ENCODE results near the gene SIK2. TPM values are rescaled to one million over a fixed set of nuclear protein-coding genes. Genes with fewer than 3 reads are reported as not detected.
A peak's percentile ranks its signal among the peaks of the same experiment; 100 is the strongest.

Gene SIK2
- total RNA-seq, 1 donor from 2014 or later, result 14.3 TPM

DNA sequence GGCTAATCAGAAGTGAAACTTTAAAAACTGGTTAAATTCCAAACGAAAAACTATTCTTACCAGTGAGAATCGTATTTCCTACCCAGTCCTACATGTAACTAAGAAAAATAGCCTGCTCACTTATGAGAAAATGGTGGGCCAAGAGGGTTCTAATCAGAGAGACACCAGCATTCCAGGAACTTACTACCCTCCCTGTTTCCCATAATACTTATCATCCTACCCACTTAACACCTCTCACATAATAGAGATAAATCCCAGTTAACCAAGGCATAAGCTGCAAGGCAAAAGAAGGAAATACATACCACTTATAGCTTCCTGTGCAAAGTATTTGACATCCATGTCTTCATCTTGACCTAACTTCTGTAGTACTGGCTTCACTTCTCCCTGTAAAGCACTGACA is 139.5 kb downstream of the SIK2 start:
- Histone ChIP-seq H3K9me3 (ENCODE audit: insufficient read depth, low read depth, low read length) (no peaks in the 10 kb centered on the region), H3K36me3 (ENCODE audit: insufficient read depth, low read length) (peaks cover 41% of the 10 kb centered on the region), H3K27ac (ENCODE audit: low read depth, low read length) (no peak overlapping the region), H3K79me2 (ENCODE audit: insufficient read depth, low read length) (peaks cover 19% of the 10 kb centered on the region), H2AFZ (ENCODE audit: low read depth, low read length) (no peak overlapping the region), H3K27me3 (ENCODE audit: insufficient read depth, low read length) (no peaks in the 10 kb centered on the region), H3K4me2 (ENCODE audit: low read length) (no peak overlapping the region), H3K4me1 (ENCODE audit: insufficient read depth, low read length) (peaks cover 13% of the 10 kb centered on the region), H3K4me3 (ENCODE audit: insufficient read depth, low read depth, low read length) (no peak overlapping the region), H4K20me1 (ENCODE audit: insufficient read depth, low read length) (no peaks in the 10 kb centered on the region), H3K9ac (ENCODE audit: low read length) (no peak overlapping the region)
- Mint-ChIP-seq H3K27ac (ENCODE audit: unreplicated experiment) (no peak overlapping the region), H3K4me1 (ENCODE audit: low read depth, unreplicated experiment) (peaks cover 19% of the 10 kb centered on the region), H3K9me3 (ENCODE audit: unreplicated experiment) (no peaks in the 10 kb centered on the region), H3K27me3 (ENCODE audit: low read depth, unreplicated experiment) (no peaks in the 10 kb centered on the region), H3K36me3 (ENCODE audit: low read depth, unreplicated experiment) (peaks cover 9% of the 10 kb centered on the region), H3K4me3 (ENCODE audit: unreplicated experiment) (no peak overlapping the region)
- DNase-seq (ENCODE audit: low read depth) (no peak), FAIRE-seq (no peak)
- TF ChIP-seq EZH2 (IDR thresholded peaks at IDR 0.05; ENCODE audit: insufficient read depth, low read length), result no peak
- TF ChIP-seq, protein P1, sequence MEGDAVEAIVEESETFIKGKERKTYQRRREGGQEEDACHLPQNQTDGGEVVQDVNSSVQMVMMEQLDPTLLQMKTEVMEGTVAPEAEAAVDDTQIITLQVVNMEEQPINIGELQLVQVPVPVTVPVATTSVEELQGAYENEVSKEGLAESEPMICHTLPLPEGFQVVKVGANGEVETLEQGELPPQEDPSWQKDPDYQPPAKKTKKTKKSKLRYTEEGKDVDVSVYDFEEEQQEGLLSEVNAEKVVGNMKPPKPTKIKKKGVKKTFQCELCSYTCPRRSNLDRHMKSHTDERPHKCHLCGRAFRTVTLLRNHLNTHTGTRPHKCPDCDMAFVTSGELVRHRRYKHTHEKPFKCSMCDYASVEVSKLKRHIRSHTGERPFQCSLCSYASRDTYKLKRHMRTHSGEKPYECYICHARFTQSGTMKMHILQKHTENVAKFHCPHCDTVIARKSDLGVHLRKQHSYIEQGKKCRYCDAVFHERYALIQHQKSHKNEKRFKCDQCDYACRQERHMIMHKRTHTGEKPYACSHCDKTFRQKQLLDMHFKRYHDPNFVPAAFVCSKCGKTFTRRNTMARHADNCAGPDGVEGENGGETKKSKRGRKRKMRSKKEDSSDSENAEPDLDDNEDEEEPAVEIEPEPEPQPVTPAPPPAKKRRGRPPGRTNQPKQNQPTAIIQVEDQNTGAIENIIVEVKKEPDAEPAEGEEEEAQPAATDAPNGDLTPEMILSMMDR (IDR thresholded peaks at IDR 0.05; ENCODE audit: insufficient read depth, low read depth, low read length), result no peak

DNA sequence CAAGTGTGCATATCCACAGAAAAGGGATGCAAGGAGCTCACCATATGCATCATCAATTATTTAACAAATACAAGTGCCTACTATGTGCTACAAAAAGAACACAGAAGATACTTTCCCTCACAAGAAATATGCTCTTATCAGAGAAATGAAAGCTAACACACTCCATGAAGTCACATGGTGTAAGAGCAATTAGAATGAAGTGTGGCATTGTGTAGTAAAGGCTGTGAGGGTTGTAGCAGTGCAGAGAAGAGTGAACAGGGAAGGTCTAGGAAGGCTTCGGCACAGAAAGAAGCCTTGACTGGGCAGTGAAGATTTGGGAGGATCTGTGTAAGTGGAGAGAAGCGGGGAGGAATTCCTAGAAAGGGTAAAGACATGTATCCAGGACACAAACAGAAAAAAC is 141.5 kb downstream of the SIK2 start:
- no peak overlapping the region for H3K27ac Mint-ChIP-seq (ENCODE audit: unreplicated experiment)
- H3K27me3 ChIP-seq (ENCODE audit: insufficient read depth, low read length), result no peaks in the 10 kb centered on the region
- no peak for DNase-seq (ENCODE audit: low read depth)
- no peak overlapping the region for H3K4me2 ChIP-seq (ENCODE audit: low read length)
- H3K36me3 Mint-ChIP-seq (ENCODE audit: low read depth, unreplicated experiment), result peaks cover 14% of the 10 kb centered on the region
- H3K36me3 ChIP-seq (ENCODE audit: insufficient read depth, low read length), result peaks cover 43% of the 10 kb centered on the region
- no peak overlapping the region for H3K27ac ChIP-seq (ENCODE audit: low read depth, low read length)
- no peak overlapping the region for H2AFZ ChIP-seq (ENCODE audit: low read depth, low read length)
- H3K4me1 Mint-ChIP-seq (ENCODE audit: low read depth, unreplicated experiment), result peaks cover 14% of the 10 kb centered on the region
- no peaks in the 10 kb centered on the region for H4K20me1 ChIP-seq (ENCODE audit: insufficient read depth, low read length)
- H3K4me3 ChIP-seq (ENCODE audit: insufficient read depth, low read depth, low read length), result no peak overlapping the region
- peaks cover 26% of the 10 kb centered on the region for H3K79me2 ChIP-seq (ENCODE audit: insufficient read depth, low read length)
- TF ChIP-seq EZH2 (IDR thresholded peaks at IDR 0.05; ENCODE audit: insufficient read depth, low read length), result no peak
- TF ChIP-seq, protein P1 (IDR thresholded peaks at IDR 0.05; ENCODE audit: insufficient read depth, low read depth, low read length), result no peak
- H3K4me1 ChIP-seq (ENCODE audit: insufficient read depth, low read length), result peaks cover 9% of the 10 kb centered on the region
- H3K9ac ChIP-seq (ENCODE audit: low read length), result no peak overlapping the region
- H3K9me3 ChIP-seq (ENCODE audit: insufficient read depth, low read depth, low read length), result no peaks in the 10 kb centered on the region
- H3K4me3 Mint-ChIP-seq (ENCODE audit: unreplicated experiment), result no peak overlapping the region
- H3K9me3 Mint-ChIP-seq (ENCODE audit: unreplicated experiment), result no peaks in the 10 kb centered on the region
- no peak for FAIRE-seq
- no peaks in the 10 kb centered on the region for H3K27me3 Mint-ChIP-seq (ENCODE audit: low read depth, unreplicated experiment)

DNA sequence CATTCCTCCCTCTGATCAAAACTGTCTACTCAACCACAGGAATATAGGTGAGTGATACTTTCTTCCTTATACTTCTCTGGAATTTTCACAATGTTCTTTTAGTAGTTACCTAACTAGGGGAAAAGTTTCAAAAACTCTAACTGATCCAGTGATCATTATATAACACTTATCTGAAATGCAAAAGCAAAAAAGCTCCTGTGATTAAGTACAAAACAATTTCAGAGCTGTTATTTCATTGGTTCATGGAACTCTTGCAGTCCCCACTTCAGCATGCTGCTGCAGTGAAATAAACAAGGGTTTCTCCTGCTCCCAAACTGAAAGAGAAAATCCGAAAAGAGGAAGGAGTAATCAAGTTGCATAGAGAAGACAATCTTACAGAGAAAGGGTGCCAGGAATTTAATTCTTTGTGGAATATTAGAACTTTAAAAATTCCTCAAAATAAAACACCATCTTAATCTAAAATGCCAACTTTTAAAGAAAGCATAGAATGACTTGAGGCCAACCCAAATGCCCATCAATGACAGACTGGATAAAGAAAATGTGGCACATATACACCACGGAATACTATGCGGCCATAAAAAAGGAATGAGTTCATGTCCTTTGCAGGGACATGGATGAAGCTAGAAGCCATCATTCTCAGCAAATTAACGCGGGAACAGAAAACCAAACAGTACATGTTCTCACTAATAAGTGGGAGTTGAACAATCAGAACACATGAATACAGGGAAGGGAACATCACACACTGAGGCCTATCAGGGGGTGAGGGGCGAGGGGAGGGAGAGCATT is 143.7 kb downstream of the SIK2 start:
- Histone ChIP-seq H3K79me2 (ENCODE audit: insufficient read depth, low read length) (peaks cover 26% of the 10 kb centered on the region), H3K27me3 (ENCODE audit: insufficient read depth, low read length) (no peaks in the 10 kb centered on the region), H3K4me2 (ENCODE audit: low read length) (peak overlapping the region; percentile 63), H3K4me1 (ENCODE audit: insufficient read depth, low read length) (peaks cover 9% of the 10 kb centered on the region), H3K9me3 (ENCODE audit: insufficient read depth, low read depth, low read length) (no peaks in the 10 kb centered on the region), H3K36me3 (ENCODE audit: insufficient read depth, low read length) (peaks cover 45% of the 10 kb centered on the region), H2AFZ (ENCODE audit: low read depth, low read length) (no peak overlapping the region), H3K9ac (ENCODE audit: low read length) (peak overlapping the region; percentile 39), H4K20me1 (ENCODE audit: insufficient read depth, low read length) (no peaks in the 10 kb centered on the region), H3K27ac (ENCODE audit: low read depth, low read length) (peak overlapping the region; percentile 69), H3K4me3 (ENCODE audit: insufficient read depth, low read depth, low read length) (no peak overlapping the region)
- Mint-ChIP-seq H3K4me1 (ENCODE audit: low read depth, unreplicated experiment) (peaks cover 14% of the 10 kb centered on the region), H3K9me3 (ENCODE audit: unreplicated experiment) (no peaks in the 10 kb centered on the region), H3K27ac (ENCODE audit: unreplicated experiment) (peak overlapping the region; percentile 60), H3K36me3 (ENCODE audit: low read depth, unreplicated experiment) (peaks cover 17% of the 10 kb centered on the region), H3K4me3 (ENCODE audit: unreplicated experiment) (peak overlapping the region; percentile 34), H3K27me3 (ENCODE audit: low read depth, unreplicated experiment) (no peaks in the 10 kb centered on the region)
- TF ChIP-seq, protein P1 (IDR thresholded peaks at IDR 0.05; ENCODE audit: insufficient read depth, low read depth, low read length), result no peak
- TF ChIP-seq EZH2 (IDR thresholded peaks at IDR 0.05; ENCODE audit: insufficient read depth, low read length), result no peak
- peak; percentile 13 for FAIRE-seq
- DNase-seq (ENCODE audit: low read depth), result peak; percentile 59
